Ovary (tissue), 9 donors: Measurements from ENCODE around the gene MTG1. TPM values are rescaled to one million over a fixed set of nuclear protein-coding genes. Genes with fewer than 3 reads are reported as not detected.
"Not testable (repeated sequence)": the region's sequence is repeated elsewhere in the genome, so short reads cannot be mapped to it uniquely, and the experiment has no call there.

Source experiments
- DNase-seq, 5 donors: peaks; one replicate each; pipeline ENCODE4 v3.0.0-alpha.2; 2019 to 2020
- H3K27ac ChIP-seq, 2 donors: fragments of 200-600 bp; one replicate each; pipeline versions ENCODE4 v1.5.1 to v1.8.0; 2019 to 2022
- H3K27me3 ChIP-seq: fragments of 200-600 bp; one replicate; pipeline ENCODE4 v1.8.0; 2022
- H3K36me3 ChIP-seq: fragments of 200-600 bp; sonication (generic); one replicate; pipeline ENCODE4 v1.5.1; 2019
- H3K4me1 ChIP-seq: one replicate; pipeline ENCODE4 v1.8.1; 2013; ENCODE audit warnings: mild to moderate bottlenecking, moderate library complexity; ENCODE audit not compliant: insufficient read depth
- H3K4me3 ChIP-seq: fragments of 200-600 bp; sonication (generic); one replicate; pipeline ENCODE4 v1.5.1; 2017
- H3K9me3 ChIP-seq, 2 donors: fragments of 200-600 bp in 1 of 2; sonication (generic) in 1 of 2; one replicate each; pipeline versions ENCODE4 v1.5.1 to v1.8.1; 2013 to 2019; ENCODE audit warnings: mild to moderate bottlenecking in 1 of 2, moderate library complexity in 1 of 2
- EP300 ChIP-seq: sonication (generic); formaldehyde crosslinking; IDR thresholded peaks from one replicate; pipeline ENCODE4 v1.6.1; 2017; ENCODE audit warnings: antibody characterized with exemption
- POLR2A ChIP-seq: fragments of 450-650 bp; IDR thresholded peaks from one replicate; pipeline ENCODE4 v1.6.1; 2017; ENCODE audit warnings: antibody characterized with exemption, mild to moderate bottlenecking, moderate library complexity
- WGBS, 3 donors: extraction: QIAGEN DNeasy Blood & Tissue Kit in 1 of 3; methylation state at CpG; one replicate each; pipeline versions ENCODE4 v1.1.5 to v1.1.7; 2013 to 2017; 5-methylcytosine and 5-hydroxymethylcytosine counted together
- intact Hi-C, 4 donors: fragments of 100-400 bp; cut with DNase I; formaldehyde crosslinking; loops; one replicate each; pipeline versions ENCODE4 v1.11.0 to v1.15.1; 2022 to 2023
- polyA plus RNA-seq, 2 donors: library from polyadenylated mRNA; stranded (reverse); fragments of 200-250 nt in 1 of 2; fragments of 350-450 nt in 1 of 2; fragmentation: Illumina TruSeq in 1 of 2; extraction: RNeasy Lipid Tissue Mini Kit (QIAGEN cat#74804) in 1 of 2; gene quantifications; one replicate each; pipeline ENCODE4 v1.2.3, GENCODE V29; 2013 to 2014
- total RNA-seq, 7 donors: library from RNA; depleted of rRNA in 2 of 7; stranded (reverse); fragments of >200 nt in 2 of 7; fragmentation: NEBNext Ultra II Directional in 3 of 7; extraction: Animal tissue kit (Norgen Biotek cat#: 25700) in 3 of 7; gene quantifications; one replicate each; pipeline versions ENCODE4 v1.1.0 to v1.2.4, GENCODE V29; 2016 to 2023
- TF ChIP-seq, protein P1 (sequence below), 3 donors: fragments of 450-650 bp in 2 of 3; fragments of 200-600 bp in 1 of 3; IDR thresholded peaks; one replicate each; pipeline versions ENCODE4 v1.5.1 to v1.8.0; 2016 to 2022; ENCODE audit warnings: antibody characterized with exemption in 3 of 3, mild to moderate bottlenecking in 1 of 3
- donor health status: DM: no; HTN: no; CAD: no; lungs with moderate emphysema.
- donor health status: DM: no; HTN: no; CAD: no.
- donor health status: Bipolar disorder and iron deficiency.
- donor health status: DM: yes; HTN: yes; CAD: no.
- donor health status: DM: no; HTN: no; CAD: no.
- donor health status: DM: yes; HTN: yes; CAD: no.

The MTG1 gene
- total and polyA plus RNA-seq, 9 donors: 23.1 to 55.1 (median 33.7) TPM

DNA sequence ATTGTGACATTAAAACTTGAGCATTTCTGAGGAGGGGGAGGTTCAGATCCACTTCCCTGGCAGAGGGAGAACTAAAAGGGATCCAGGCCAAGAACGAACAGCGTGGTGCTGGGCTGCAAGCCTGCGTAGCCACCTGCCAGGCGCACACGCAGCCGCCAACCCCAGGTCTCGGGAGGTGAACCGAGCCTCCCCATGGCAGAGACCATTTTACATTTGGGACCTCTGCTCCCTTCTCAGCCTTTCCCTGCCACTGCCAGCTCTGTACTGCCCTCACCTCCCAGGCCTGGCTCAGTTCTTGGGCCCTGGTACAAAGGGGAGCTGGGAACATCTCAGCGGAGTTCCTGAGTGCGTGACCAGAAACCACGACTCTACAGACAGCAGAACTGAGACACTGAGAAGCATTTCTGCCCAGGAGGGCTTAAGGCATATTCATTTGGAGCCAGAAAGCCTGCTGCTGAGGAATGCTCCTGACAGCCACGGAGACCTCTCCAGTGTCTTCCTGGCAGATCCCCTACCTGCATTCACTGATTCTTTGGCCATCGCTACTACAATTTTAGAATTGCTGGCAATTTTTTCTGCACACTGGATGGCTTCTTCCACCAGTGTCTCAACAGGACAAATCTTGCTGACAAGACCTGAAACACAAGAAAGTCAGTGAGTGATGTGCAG is 28.4 kb upstream of the MTG1 start:
- TF ChIP-seq EP300 (no peak), POLR2A (no peak)
- TF ChIP-seq, protein P1, sequence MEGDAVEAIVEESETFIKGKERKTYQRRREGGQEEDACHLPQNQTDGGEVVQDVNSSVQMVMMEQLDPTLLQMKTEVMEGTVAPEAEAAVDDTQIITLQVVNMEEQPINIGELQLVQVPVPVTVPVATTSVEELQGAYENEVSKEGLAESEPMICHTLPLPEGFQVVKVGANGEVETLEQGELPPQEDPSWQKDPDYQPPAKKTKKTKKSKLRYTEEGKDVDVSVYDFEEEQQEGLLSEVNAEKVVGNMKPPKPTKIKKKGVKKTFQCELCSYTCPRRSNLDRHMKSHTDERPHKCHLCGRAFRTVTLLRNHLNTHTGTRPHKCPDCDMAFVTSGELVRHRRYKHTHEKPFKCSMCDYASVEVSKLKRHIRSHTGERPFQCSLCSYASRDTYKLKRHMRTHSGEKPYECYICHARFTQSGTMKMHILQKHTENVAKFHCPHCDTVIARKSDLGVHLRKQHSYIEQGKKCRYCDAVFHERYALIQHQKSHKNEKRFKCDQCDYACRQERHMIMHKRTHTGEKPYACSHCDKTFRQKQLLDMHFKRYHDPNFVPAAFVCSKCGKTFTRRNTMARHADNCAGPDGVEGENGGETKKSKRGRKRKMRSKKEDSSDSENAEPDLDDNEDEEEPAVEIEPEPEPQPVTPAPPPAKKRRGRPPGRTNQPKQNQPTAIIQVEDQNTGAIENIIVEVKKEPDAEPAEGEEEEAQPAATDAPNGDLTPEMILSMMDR (IDR thresholded peaks at IDR 0.05): no peak
- H3K4me1 ChIP-seq: no peaks in the 10 kb centered on the region
- no peak for DNase-seq
- intact Hi-C loops: no loop called here
- H3K27me3 ChIP-seq: no peaks in the 10 kb centered on the region
- H3K4me3 ChIP-seq: no peak overlapping the region
- no peaks in the 10 kb centered on the region for H3K9me3 ChIP-seq
- WGBS, 3 donors: 86 to 88% (median 86%) methylated on average over 13 of the region's 13 CpGs
- no peaks in the 10 kb centered on the region for H3K36me3 ChIP-seq
- H3K27ac ChIP-seq: no peak overlapping the region

DNA sequence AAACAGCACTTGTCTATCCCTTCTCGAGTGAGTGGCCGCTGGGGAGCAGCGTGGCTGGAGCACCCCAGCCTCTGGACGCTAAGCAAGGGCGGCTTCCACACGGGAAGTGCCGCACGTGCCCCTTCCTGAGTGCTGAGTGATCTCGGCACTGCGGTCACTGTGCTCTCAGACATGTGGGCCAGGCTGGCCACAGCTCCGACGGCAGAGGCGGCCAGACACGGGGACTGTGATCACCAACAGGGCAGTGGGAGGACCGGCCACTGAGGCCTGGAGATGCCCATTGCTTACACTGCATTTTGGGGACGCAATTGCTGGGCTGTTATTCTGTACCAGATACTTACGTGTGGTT is 27.9 kb upstream of the MTG1 start:
- no peaks in the 10 kb centered on the region for H3K4me1 ChIP-seq
- TF ChIP-seq EP300: no peak
- TF ChIP-seq, protein P1 (IDR thresholded peaks at IDR 0.05): no peak
- TF ChIP-seq POLR2A: no peak
- H3K4me3 ChIP-seq: no peak overlapping the region
- no peak overlapping the region for H3K27ac ChIP-seq
- WGBS, 3 donors: 81 to 84% (median 84%) methylated on average over 17 of the region's 17 CpGs
- no peaks in the 10 kb centered on the region for H3K27me3 ChIP-seq
- no peaks in the 10 kb centered on the region for H3K36me3 ChIP-seq
- no peak for DNase-seq
- H3K9me3 ChIP-seq: no peaks in the 10 kb centered on the region
- intact Hi-C loops: no loop called here

DNA sequence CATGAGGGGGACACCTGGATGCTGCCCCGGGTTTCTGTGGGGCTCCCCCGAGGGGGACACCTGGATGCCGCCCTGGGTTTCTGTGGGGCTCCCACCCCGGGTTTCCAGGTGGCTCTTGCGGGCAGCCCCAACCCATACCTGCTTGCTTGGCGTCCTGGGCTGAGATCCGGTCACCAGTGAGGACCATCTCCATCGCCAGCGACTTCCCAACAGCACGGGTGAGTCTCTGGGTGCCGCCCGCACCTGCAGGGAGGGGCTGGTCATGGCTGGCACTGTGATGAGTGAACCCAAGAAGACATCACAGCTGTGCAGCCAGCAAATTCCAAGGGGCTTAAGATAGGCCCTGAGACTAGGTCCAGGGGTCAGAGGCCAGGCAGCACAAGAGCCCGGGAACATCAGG is 27.2 kb upstream of the MTG1 start:
- 90 to 92% (median 91%) methylated on average over 13 of the region's 13 CpGs for WGBS, 3 donors
- no peaks in the 10 kb centered on the region for H3K36me3 ChIP-seq

DNA sequence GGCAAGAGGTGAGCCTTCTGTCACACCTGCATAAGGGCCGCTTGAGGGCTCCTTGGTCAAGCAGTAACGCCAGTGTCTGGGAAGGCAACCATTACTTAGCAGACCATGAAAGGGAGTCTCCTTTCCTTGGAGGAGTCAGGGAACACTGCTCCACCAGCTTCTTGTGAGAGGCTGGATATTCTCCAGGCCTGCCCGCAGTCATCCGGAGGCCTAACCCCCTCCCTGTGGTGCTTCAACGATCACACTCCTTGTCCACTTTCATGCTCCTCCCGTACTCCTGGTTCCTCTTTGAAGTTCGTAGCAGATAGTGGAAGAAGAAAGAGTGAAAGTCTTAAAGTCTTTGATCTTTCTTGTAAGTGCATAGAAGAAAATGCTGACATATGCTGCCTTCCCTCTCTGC is 26.5 kb upstream of the MTG1 start:
- intact Hi-C loops, H3K4me1 ChIP-seq, DNase-seq, H3K9me3 ChIP-seq, H3K27me3 ChIP-seq, H3K4me3 ChIP-seq, H3K36me3 ChIP-seq, H3K27ac ChIP-seq: not testable (repeated sequence)
- 64 to 88% (median 73%) methylated on average over 2 to 4 of the region's 7 CpGs for WGBS, 3 donors

More for the DNA sequence above, 27.2 kb upstream of the MTG1 start:
- Histone ChIP-seq H3K27ac (no peak overlapping the region), H3K4me1 (no peaks in the 10 kb centered on the region), H3K4me3 (no peak overlapping the region), H3K9me3 (no peaks in the 10 kb centered on the region), H3K27me3 (no peaks in the 10 kb centered on the region)
- DNase-seq: no peak
- TF ChIP-seq EP300: no peak
- TF ChIP-seq, protein P1 (IDR thresholded peaks at IDR 0.05): no peak
- no peak for TF ChIP-seq POLR2A
- intact Hi-C loops: no loop called here

DNA sequence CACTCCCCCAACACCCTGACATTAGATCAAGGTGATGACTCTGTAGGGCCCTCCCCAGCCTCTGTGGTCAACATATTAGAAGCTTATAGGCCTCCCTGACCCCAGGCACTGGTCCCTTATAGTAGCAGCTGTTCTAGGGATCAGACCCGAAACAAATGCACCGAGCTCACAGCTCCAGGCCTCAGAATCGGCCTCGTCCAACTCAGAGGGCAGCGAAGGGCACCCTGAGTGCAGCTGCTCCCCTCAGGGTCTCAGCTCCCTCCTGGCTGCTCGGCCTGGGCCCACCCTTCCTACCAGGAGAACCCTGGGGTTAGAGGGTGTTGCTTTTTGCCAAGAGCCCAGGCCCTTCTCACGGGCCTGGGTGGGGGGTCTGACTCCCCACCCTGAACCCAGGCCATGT is 25.8 kb upstream of the MTG1 start:
- Histone ChIP-seq H3K27ac (no peak overlapping the region), H3K27me3 (no peaks in the 10 kb centered on the region), H3K9me3 (no peaks in the 10 kb centered on the region), H3K4me3 (no peak overlapping the region), H3K36me3 (no peaks in the 10 kb centered on the region), H3K4me1 (peaks cover 4% of the 10 kb centered on the region)
- TF ChIP-seq EP300 (no peak), POLR2A (no peak)
- TF ChIP-seq, protein P1 (IDR thresholded peaks at IDR 0.05): no peak
- DNase-seq: no peak
- 83 to 95% (median 86%) methylated on average over 7 of the region's 7 CpGs for WGBS, 3 donors
- intact Hi-C loops: no loop called here
